Measurements from ENCODE around the gene SLC15A1.

GRCh38 chr13:98647121-98647520, 105.4 kb downstream of the SLC15A1 start:
- TF ChIP-seq CTCF (IDR thresholded peaks at IDR 0.05) = no peak
- no peak for TF ChIP-seq POLR2A (IDR thresholded peaks at IDR 0.05)
- TF ChIP-seq EP300 (IDR thresholded peaks at IDR 0.05) = no peak
- no peak for TF ChIP-seq POLR2AphosphoS5 (IDR thresholded peaks at IDR 0.05)
